ENCODE data around the gene DTNA.
A peak's percentile ranks its signal among the peaks of the same experiment; 100 is the strongest.
"Not testable (repeated sequence)": the region's sequence is repeated elsewhere in the genome, so short reads cannot be mapped to it uniquely, and the experiment has no call there.

Gene DTNA

DNA sequence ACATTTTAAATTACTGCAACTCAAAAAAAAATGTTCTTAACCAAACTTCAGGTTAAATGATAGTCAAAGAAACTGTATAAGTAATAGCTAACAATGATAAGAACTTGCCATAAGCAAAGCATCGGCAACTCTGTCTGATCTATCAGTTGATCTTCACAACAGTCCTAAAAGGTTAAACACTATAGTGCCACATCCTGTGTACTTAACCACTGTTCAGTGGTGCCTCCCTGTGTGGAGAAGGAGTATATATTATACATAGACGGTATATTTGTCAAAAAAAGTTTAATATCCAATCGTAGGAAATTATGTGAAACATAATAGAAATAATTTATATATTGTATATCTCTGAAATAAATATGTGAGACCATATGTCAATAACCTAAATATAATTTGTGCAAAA lies 13.0 kb downstream of the DTNA start:
- no peak overlapping the region for H3K4me3 ChIP-seq (ENCODE audit: low read depth, low read length)
- TF ChIP-seq CTCF (IDR thresholded peaks at IDR 0.05; ENCODE audit: low read depth, low read length): no peak

DNA sequence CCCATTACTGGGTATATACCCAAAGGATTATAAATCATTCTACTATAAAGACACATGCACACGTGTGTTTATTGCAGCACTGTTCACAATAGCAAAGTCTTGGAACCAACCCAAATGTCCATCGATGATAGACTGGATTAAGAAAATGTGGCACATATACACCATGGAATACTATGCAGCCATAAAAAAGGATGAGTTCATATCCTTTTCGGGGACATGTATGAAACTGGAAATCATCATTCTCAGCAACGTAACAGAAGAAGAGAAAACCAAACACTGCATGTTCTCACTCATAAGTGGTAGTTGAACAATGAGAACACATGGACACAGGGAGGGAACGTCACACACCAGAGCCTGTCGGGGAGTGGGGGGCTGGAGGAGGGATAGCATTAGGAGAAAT lies 15.6 kb downstream of the DTNA start:
- not testable (repeated sequence) for H3K4me3 ChIP-seq (ENCODE audit: low read depth, low read length)

GRCh38 chr18:34726286-34727004 lies 16.3 kb downstream of the DTNA start:
- H3K4me3 ChIP-seq (ENCODE audit: low read depth, low read length): no peak overlapping the region
- TF ChIP-seq CTCF (IDR thresholded peaks at IDR 0.05; ENCODE audit: low read depth, low read length): no peak

- TF ChIP-seq CTCF (IDR thresholded peaks at IDR 0.05; ENCODE audit: low read depth, low read length): peak; percentile 38; the same call in 1 of the 2 replicates
- no peak overlapping the region for H3K4me3 ChIP-seq (ENCODE audit: low read depth, low read length)
These were observed 19.2 kb downstream of the DTNA start for GRCh38 chr18:34729264-34729663.

GRCh38 chr18:34729740-34730355 lies 19.8 kb downstream of the DTNA start:
- no peak for TF ChIP-seq CTCF (IDR thresholded peaks at IDR 0.05; ENCODE audit: low read depth, low read length)
- H3K4me3 ChIP-seq (ENCODE audit: low read depth, low read length): no peak overlapping the region

GRCh38 chr18:34730774-34731173 lies 20.7 kb downstream of the DTNA start:
- H3K4me3 ChIP-seq (ENCODE audit: low read depth, low read length): no peak overlapping the region
- no peak for TF ChIP-seq CTCF (IDR thresholded peaks at IDR 0.05; ENCODE audit: low read depth, low read length)

GRCh38 chr18:34734056-34734455 lies 24.0 kb downstream of the DTNA start:
- H3K4me3 ChIP-seq (ENCODE audit: low read depth, low read length): no peak overlapping the region
- TF ChIP-seq CTCF (IDR thresholded peaks at IDR 0.05; ENCODE audit: low read depth, low read length): no peak

DNA sequence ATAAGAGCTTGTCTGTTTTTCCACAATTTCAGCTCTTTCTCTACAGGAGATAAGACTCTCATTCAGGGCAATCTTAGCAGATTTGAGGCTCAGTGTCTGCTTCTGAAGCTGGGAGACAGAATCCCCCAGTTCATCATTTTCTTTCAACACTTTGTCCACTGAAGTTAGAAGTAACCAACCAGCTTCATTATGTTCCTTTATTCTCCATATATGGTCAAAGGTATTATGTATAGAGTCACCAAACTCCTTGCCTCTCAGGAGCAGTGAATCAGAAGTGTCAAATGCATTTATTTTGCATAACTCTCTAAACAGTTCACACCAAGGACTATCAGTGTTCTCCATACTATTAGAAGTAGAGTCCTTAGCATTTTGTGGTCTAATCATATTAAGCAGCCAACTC lies 24.4 kb downstream of the DTNA start:
- not testable (repeated sequence) for H3K4me3 ChIP-seq (ENCODE audit: low read depth, low read length)

All from WI38 (cell line).